Tibial nerve (tissue), 4 donors: ENCODE data around the gene C12orf54.

Source experiments
- EP300 ChIP-seq, 2 donors: sonication (generic); formaldehyde crosslinking; IDR thresholded peaks; one replicate each; pipeline ENCODE4 v1.6.1; 2017; ENCODE audit warnings: antibody characterized with exemption in 2 of 2, mild to moderate bottlenecking in 1 of 2
- POLR2A ChIP-seq, 2 donors: fragments of 450-650 bp; IDR thresholded peaks; one replicate each; pipeline ENCODE4 v1.6.1; 2017; ENCODE audit warnings: antibody characterized with exemption in 2 of 2, mild to moderate bottlenecking in 2 of 2, moderate library complexity in 2 of 2
- TF ChIP-seq, protein P1 (sequence below), 5 experiments: fragments of 200-600 bp in 3 of 5; fragments of 450-650 bp in 2 of 5; sonication (generic) in 3 of 5; IDR thresholded peaks; one replicate each; pipeline ENCODE4 v1.5.1; 2016 to 2019; ENCODE audit warnings: antibody characterized with exemption in 5 of 5, mild to moderate bottlenecking in 3 of 5, moderate library complexity in 2 of 5

DNA sequence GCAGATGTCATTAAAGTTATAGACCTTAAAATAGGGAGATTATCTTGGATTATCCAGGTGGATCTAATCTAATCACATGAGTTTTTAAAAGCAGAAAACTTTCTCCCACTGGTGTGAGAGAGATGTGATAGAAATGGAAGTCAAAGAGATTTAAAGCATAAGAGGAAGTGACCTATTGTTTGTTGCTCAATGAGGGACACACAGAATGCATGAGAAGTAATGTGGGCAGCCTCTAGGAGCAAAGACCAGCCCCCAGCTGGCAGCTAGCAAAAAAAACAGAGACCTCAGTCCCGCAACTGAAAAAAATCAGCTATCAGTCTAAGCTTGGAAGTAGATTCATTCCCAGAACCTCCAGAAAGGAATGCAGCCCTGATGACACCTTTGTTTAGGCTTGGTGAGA is 34.5 kb upstream of the C12orf54 start:
- no peak for TF ChIP-seq POLR2A (IDR thresholded peaks at IDR 0.05)
- TF ChIP-seq, protein P1, sequence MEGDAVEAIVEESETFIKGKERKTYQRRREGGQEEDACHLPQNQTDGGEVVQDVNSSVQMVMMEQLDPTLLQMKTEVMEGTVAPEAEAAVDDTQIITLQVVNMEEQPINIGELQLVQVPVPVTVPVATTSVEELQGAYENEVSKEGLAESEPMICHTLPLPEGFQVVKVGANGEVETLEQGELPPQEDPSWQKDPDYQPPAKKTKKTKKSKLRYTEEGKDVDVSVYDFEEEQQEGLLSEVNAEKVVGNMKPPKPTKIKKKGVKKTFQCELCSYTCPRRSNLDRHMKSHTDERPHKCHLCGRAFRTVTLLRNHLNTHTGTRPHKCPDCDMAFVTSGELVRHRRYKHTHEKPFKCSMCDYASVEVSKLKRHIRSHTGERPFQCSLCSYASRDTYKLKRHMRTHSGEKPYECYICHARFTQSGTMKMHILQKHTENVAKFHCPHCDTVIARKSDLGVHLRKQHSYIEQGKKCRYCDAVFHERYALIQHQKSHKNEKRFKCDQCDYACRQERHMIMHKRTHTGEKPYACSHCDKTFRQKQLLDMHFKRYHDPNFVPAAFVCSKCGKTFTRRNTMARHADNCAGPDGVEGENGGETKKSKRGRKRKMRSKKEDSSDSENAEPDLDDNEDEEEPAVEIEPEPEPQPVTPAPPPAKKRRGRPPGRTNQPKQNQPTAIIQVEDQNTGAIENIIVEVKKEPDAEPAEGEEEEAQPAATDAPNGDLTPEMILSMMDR (IDR thresholded peaks at IDR 0.05), result no peak
- TF ChIP-seq EP300 (IDR thresholded peaks at IDR 0.05), result no peak
